HG03469 (cell line): Measurements from ENCODE around the gene NTF3.

Source experiments
- ATAC-seq: cut with Tn5 transposase; IDR thresholded peaks from one replicate; pipeline ENCODE4 v1.9.1; 2021; ENCODE audit warnings: mild to moderate bottlenecking, moderate library complexity, moderate number of reproducible peaks; ENCODE audit not compliant: unreplicated experiment

NTF3 gene

DNA sequence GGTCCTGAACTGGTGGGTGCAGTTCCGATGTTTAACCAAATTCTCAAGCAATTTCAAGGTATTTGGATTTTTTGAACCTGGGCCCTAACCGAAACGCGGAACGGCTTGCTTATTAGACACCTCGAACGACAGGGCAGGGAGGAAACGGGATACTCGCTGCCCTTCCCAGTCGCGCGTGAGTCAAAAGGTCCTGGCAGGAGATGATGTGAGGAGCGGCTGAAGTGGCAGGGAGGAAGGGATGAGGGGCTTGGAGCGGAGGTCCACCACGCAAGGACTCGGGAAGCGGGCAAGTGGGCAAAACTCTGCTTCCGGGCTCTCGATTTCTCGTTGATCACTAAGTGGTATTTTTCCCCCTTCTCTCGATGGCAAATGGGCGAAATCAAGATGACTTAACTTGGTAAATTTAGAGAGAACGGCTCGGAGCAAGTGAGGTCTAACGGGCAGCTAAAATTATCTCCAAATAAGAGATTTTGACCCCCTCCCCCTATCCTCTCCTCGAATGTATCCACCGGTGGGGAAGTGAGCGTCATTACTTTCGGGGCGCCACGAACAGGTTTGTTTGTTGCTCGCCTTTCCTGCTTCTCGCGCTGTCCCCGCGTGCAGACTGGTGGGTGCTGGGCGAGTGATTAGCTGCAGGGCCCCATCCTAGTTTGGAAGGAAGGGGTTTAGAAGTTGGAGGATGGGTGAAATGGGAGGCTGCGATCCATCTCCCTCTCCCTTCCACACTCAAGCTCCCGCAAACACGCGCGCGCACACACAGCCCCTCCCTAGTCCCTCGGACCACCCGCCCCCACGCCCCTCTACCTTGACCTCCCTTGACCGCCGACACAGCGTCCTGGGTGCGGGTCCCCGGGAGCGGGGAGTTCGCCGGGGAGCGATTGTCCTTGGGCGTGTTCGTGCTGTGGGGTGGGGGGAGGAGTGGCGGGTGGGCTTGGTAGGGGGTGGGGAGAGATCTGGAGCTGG is 986 bp upstream of the NTF3 start:
- ATAC-seq: no peak

DNA sequence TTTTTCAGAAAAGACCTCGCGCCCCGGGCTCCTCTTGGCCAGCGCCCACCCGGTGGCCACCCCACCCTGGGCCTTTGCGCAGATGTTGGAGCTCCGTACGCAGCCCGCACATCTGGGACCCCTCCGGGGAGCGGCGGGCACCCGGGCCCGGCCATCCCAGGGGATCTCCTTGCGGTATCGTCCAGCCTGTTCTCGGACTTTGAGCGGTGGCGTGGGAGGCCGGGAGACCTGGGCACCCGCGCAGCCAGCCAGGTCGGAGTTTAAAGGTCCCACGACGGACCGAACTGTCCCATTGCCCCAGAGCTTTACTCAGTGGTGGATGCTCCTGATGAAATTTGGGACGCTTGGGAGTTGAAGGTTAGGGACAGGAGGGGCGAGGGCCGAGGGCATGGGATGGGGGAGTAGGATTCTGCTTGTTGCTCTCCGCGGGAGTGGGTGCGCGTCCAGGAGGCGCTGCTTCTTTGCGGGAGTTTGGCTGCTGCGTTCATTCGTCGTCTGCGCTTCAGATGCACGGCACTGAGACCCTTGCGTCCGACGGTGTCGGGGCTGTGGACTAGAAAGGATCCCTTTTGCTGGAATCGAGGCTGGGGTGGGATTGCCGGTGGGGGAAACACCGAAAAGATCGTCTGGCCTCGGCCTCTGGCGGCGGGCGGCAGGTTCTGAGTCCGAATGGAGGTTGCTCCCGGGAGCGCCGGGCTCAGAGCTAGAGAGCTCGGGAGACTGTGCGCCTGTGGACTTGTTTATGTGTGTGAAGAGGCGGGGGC is 1.4 kb downstream of the NTF3 start:
- no peak for ATAC-seq

- ATAC-seq: no peak
Observed at GRCh38 chr12:5433845-5434646, 2.1 kb downstream of the NTF3 start.

GRCh38 chr12:5434647-5435560 is 3.0 kb downstream of the NTF3 start:
- no peak for ATAC-seq

GRCh38 chr12:5437182-5437583 is 5.3 kb downstream of the NTF3 start:
- ATAC-seq: no peak

- no peak for ATAC-seq
Observed at GRCh38 chr12:5437589-5437988, 5.7 kb downstream of the NTF3 start.

DNA sequence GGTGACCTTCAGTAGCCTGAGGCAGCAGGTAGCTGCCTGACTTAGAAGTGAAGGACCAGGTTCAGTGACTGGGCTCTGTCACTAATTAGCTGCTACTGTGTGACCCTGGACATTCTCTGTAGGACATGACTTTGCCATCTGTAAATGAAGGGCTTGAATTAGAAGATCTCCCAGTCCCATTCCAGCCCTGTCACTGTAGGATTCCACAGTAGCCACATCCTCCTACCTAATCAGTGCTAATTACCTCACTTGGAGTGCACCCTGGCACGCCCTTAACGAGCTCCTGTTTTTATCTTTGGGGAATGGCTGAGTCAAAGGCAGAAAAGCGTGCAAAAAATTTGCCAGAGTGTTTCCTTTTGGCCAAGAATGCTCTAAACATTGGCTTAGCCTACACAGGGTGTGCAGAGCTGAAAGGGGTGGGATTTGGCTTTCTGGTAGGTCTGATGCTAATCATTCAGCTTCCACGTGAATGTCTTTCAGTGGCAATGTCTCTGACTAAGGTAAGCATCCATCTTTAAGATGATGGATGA is 6.8 kb downstream of the NTF3 start:
- ATAC-seq: no peak

GRCh38 chr12:5439371-5439771 is 7.5 kb downstream of the NTF3 start:
- no peak for ATAC-seq

GRCh38 chr12:5439788-5440300 is 7.9 kb downstream of the NTF3 start:
- ATAC-seq: no peak

- no peak for ATAC-seq
Observed at GRCh38 chr12:5440978-5441377, 9.1 kb downstream of the NTF3 start.

DNA sequence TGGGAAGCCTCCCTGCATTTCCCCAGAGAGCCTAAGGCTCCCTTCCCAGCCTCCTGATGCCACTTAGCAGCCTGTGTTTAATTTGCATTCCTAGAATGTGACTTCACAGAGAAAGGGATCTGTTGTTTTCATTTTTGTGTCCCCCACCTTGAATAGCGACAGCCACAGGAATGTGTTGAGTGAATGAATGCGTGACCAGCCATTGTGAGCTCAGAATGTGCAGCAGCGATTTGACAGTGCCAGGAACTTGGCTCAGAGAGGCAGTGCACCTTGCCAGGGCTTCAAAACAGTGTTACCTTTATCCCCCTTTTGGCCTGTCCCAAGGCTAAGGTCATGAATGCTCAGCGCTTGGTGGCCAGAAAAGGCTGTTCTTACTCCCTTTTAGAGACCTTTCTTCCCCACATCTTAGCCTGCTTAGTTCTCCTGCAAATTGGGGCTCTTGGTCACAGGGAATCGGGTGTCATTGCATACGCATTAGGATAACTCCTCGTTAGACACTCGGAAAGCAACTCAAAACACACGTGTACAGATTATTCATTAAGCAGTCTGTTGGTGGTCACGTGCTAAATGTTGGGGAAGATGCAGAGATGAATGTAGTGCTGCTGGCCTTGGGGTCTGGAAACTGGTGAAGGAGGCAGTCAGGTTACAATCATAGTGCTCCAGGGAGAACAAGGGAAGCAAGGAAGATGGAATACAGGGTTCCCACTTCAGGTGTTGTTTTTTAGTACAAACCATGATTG is 9.8 kb downstream of the NTF3 start:
- no peak for ATAC-seq

- no peak for ATAC-seq
Observed at GRCh38 chr12:5442251-5443006, 10.5 kb downstream of the NTF3 start.

GRCh38 chr12:5444520-5444919 is 12.6 kb downstream of the NTF3 start:
- ATAC-seq: no peak

- no peak for ATAC-seq
Observed at GRCh38 chr12:5447320-5447719, 15.4 kb downstream of the NTF3 start.

DNA sequence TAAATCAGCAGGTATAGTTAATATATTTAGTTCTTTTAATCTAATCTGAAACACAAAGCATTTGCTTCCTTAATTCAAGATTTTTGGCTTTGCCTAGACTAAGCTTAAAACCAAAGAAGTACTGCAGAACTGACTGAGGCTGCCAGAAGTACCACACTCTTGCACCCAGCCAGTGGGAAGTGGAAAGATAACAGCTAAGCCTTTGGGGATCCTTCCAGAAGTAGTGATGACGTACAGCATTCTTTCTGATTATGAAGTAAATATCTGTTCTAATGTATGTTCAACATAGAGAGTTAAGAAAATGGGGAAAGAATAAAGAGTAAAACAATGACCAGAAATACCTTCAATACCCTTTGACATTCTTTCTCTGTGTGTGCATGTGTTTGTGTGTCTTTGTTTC is 19.3 kb downstream of the NTF3 start:
- no peak for ATAC-seq

GRCh38 chr12:5452569-5452968 is 20.7 kb downstream of the NTF3 start:
- no peak for ATAC-seq

GRCh38 chr12:5453466-5453865 is 21.6 kb downstream of the NTF3 start:
- ATAC-seq: no peak

GRCh38 chr12:5455045-5455444 is 23.1 kb downstream of the NTF3 start:
- ATAC-seq: no peak
